HG03442 (cell line): Measurements from ENCODE around the gene DEPDC7.
"Not testable (repeated sequence)": the region's sequence is repeated elsewhere in the genome, so short reads cannot be mapped to it uniquely, and the experiment has no call there.

ENCODE experiments used
- ATAC-seq: cut with Tn5 transposase; IDR thresholded peaks from one replicate; pipeline ENCODE4 v1.9.1; 2021; ENCODE audit warnings: mild to moderate bottlenecking, moderate library complexity; ENCODE audit not compliant: unreplicated experiment

Gene DEPDC7

DNA sequence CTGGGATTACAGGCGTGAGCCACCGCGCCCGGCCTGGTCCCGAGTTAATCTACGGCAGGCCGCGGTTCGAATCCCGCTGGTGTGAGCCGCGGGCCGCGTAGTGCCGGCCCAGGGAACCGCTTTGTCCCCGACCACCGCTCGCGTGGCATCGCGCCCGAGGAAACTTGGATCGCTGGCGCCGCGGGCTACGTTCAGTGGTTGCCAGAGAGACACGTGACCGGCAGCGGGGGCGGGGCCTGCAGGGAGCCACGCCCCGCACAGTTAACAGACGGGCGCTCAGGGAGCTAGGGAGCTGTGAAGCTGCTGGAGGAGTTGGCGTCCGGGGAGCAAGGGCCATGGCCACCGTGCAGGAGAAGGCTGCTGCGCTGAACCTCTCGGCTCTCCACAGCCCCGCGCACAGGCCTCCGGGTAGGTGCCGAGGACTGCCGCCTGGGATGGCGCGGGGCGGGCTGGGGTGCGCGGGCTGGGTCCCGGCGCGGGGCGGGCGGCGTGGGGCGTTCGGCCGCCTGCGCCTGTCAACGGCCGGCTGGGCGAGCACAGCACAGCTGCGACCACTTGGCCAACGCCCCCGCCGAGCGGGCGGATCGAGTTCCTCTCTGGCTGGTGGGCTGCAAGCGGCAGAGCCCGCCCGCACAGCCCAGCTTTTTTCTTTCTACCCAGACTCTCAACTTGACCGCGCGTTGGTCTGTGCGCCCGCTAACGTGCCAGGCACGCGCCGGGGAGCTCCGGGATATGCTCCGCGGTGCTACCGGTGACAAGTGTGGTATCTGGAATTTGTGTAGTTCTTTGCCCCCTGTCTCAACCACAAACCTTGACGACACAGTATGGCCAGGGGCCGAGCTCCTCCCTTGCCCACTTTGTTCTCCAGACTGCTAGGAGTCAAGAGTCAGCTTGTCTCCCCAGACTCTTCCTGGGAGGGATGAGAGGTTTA is at the start of gene DEPDC7:
TSS of gene DEPDC7 (plus strand) at position 258 of the 931 bp plus-strand sequence. CDS start at position 336, 78 bp downstream.
- ATAC-seq = peak; percentile 73

GRCh38 chr11:32968541-32968940 is 47.1 kb upstream of the DEPDC7 start:
- no peak for ATAC-seq

- ATAC-seq = not testable (repeated sequence)
Observed at GRCh38 chr11:32972233-32972632, 43.4 kb upstream of the DEPDC7 start.

- ATAC-seq = no peak
Observed at GRCh38 chr11:32972781-32973180, 42.9 kb upstream of the DEPDC7 start.

DNA sequence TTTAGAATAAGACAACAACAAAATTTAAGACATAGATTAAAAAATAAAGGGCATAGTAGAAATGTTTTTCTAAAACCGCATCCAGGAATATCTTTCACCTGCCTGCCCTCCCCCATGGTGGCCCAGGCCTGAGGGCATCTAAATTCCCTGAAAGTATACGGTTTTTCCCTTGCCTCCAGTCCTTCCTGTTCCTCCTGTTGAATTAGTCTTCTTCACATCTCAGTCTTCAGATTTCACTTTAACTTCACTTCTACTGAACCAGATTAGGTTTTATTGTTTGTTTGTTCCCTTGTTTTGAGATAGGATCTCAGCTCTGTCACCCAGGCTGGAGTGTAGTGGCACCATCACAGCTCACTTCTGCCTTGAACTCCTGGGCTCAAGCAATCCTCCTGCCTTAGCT is 33.1 kb upstream of the DEPDC7 start:
- ATAC-seq = no peak

DNA sequence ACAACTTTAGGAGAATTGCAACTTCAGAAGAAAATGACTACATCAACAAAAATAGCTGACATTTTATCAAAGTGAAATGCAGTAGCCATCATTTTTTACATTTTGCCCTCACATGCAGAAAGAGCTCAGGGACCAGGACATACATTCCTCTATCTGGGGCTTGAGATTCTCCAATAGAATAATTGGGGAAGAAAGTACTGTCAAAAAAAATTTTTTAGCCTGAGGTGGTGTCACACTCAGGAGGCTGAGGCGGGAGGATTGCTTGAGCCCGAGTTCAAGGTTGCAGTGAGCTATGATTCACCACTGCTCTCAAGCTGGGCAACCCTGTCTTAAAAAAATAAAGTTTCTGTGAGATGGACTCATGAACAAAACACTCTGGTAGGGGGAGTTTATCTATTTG is 32.2 kb upstream of the DEPDC7 start:
- ATAC-seq = no peak

DNA sequence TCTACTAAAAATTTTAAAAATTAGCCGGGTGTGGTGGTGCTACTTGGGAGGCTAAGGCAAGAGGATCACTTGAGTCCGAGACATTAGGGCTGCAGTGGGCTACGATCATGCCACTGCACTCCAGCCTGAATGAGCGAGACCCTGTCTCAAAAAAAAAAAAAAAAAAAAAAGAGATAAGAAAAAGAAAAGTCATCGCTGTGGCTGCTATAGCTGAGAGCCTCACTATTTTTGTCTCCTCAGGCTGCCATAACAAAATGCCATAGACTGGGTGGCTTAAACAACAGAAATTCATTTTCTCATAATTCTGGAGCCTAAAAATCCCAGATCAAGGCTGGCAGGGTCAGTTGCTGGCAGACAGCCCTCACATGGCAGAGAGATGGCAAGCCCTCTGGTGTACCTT is 30.1 kb upstream of the DEPDC7 start:
- no peak for ATAC-seq

GRCh38 chr11:32987851-32988250 is 27.8 kb upstream of the DEPDC7 start:
- ATAC-seq = no peak

DNA sequence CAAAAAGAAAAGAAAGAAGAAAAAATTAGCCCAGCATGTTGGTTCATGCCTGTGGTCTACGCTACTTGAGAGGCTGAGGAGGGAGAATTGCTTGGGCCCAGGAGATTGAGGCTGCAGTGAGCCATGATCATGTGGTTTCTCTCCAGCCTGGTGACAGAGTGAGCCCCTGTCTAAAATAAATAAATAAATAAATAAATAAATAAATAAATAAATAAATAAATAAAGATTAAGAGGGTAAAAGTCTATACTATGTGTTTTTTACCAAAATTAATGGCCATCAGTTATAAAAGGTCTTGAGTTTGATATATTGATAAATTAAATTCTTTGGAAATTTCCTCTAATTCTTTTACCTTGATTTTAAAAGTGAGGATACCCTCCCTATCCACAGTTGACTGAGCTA is 25.2 kb upstream of the DEPDC7 start:
- no peak for ATAC-seq

- ATAC-seq = no peak
Observed at GRCh38 chr11:32991427-32991826, 24.3 kb upstream of the DEPDC7 start.

DNA sequence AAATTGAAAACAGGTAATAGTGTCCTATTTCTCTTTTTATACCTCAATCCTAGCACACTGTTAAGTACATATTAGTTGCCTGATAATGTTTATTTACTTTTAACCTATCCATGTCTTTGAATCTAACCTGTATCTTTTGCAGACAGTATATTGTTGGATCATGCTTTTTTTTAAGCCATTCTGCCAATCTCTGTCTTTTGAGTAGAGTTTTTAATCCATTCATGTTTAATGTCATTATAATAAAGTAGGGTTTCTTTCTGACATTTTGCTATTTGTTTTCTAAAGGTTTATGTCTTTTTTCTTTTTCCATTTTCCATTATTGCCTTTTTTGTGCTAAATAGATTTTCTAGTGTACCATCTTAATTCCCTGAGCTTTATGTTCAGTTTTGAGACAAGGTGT is 23.8 kb upstream of the DEPDC7 start:
- ATAC-seq = no peak

DNA sequence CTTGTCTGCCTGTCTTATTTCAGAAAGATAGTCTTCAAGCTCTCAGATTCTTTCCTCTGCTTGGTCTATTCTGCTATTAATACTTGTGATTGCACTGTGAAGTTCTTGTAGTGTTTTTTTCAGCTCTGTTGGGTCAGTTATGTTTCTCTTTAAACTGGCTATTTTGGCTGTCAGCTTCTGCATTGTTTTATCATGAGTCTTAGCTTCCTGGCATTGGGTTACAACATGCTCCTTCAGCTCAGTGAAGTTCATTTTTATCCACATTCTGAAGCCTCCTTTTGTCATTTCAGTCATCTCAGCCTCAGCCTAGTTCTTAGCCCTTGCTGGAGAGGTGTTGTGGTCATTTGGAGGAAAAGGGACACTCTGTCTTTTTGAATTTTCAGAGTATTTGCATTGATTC is 15.5 kb upstream of the DEPDC7 start:
- no peak for ATAC-seq

DNA sequence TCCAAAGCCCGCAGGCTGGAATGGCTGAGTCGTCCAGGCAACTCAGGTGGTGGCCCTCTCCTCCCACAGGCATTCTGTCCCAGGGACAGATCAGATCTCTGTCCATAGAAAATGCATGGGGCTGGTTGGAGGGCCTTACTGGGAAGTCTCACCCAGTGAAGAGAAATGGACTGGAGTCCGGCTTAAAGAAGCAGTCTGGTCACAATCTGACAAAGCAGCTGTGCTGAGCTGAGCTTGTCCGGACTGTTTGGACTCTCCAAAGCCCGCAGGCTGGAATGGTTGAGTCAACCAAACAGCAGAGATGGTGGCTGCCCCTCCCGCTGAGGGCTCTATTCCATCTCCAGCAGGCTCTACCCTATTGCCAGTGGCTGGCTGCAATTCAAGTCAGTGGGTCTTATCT is 14.4 kb upstream of the DEPDC7 start:
- ATAC-seq = no peak

- no peak for ATAC-seq
Observed at GRCh38 chr11:33001751-33002542, 13.7 kb upstream of the DEPDC7 start.

DNA sequence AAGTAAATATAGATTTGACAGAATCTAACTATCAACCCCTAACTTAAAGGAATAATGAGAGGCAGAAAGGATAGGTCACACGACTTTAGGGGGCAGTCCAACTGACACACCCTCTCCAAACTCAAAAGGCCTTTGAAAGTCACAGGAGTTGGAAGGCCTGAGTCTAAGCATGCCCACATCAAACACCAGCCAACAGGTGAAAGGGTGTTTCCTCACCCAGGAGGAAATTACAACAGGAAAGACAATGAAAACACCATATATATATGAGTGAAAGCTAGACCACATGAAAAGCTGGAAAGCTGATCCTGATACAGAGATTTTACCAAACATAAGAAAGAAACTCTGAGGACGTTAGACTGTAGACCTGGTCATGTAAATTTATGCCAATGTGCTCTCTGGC is 10.5 kb upstream of the DEPDC7 start:
- no peak for ATAC-seq

GRCh38 chr11:33006010-33006409 is 9.7 kb upstream of the DEPDC7 start:
- no peak for ATAC-seq

GRCh38 chr11:33013755-33014154 is 1.9 kb upstream of the DEPDC7 start:
- no peak for ATAC-seq

GRCh38 chr11:33016654-33017053 is 976 bp downstream of the DEPDC7 start:
- no peak for ATAC-seq

DNA sequence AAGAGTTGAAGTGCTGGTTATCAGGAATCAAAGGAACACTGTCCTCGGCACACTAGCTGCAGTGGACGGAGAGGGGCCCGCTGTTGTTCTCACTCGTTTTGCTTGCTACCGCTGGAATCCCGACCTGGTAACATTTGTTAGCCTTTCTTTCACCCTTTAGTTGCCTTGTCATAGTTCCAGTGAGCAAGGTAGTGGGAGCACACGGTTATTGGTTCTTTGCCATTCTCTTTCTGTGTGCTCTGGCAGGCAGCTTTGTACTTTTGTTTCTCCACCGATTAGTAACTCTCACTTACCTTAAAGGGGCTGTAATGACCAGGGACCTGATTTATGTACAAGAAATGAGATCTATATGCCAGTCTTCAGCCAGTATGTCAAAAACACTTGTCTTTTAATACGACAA is 1.8 kb downstream of the DEPDC7 start:
- ATAC-seq = no peak

DNA sequence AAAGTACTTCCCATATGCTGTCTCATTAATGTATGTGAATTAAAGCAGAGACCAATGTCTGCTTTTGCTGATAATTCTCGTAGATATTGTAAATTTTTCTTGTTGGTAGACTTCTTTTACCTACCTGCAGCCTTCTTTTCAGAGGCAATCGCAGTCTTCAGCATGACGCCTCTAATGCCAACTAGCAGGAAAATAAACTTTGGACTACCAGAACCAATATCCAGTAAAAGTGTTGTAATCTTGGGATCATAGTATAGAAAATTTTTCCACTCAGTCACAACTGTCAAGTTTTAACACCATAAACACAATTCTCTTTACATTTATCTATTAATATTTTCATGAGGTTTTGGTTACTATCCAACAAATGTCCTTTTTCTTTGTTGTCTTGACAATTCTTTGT is 2.3 kb downstream of the DEPDC7 start:
- no peak for ATAC-seq

- ATAC-seq = no peak
Observed at GRCh38 chr11:33018840-33019239, 3.2 kb downstream of the DEPDC7 start.

DNA sequence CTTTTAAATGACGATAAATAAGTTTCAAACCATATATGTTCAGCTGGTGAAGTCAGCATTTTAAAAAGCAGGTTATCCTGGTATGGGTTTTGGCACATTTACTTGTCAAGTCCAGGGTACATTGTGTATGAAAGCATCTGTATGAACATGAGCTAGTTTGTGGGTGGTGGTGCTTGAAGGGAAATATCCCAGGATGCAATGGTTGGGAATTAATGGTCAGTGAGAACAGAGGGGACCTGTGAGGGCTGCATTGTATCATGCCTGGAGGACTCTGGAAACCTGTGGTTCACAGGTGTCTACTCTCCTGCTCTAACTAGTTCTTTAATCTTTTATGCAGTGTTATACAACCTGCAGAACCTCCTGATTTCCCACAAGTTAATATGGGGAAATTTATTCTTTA is 5.8 kb downstream of the DEPDC7 start:
- no peak for ATAC-seq
